Left lung (tissue), 10 donors: ENCODE measurements around the gene GPR152. TPM values are rescaled to one million over a fixed set of nuclear protein-coding genes. Genes with fewer than 3 reads are reported as not detected.
A peak's percentile ranks its signal among the peaks of the same experiment; 100 is the strongest.
"Not testable (repeated sequence)": the region's sequence is repeated elsewhere in the genome, so short reads cannot be mapped to it uniquely, and the experiment has no call there.

Experiments used
- ATAC-seq: fragments of 200-7000 bp; cut with Tn5 transposase; one replicate; pipeline ENCODE4 v1.9.1; 2020; ENCODE audit warnings: moderate library complexity
- DNase-seq, 4 donors: peaks; one replicate each; pipeline ENCODE4 v3.0.0-alpha.2; 2013 to 2020
- H3K27ac ChIP-seq, 2 donors: fragments of 200-600 bp; sonication (generic) in 1 of 2; one replicate each; pipeline versions ENCODE4 v1.5.0 to v1.8.0; 2020 to 2021
- H3K27me3 ChIP-seq, 2 donors: fragments of 200-600 bp; sonication (generic) in 1 of 2; one replicate each; pipeline versions ENCODE4 v1.5.0 to v1.8.0; 2020 to 2021
- H3K36me3 ChIP-seq, 2 donors: fragments of 200-600 bp; sonication (generic) in 1 of 2; one replicate each; pipeline versions ENCODE4 v1.5.0 to v1.8.0; 2020 to 2021
- H3K4me1 ChIP-seq, 2 donors: fragments of 200-600 bp; one replicate each; pipeline ENCODE4 v1.8.0; 2021
- H3K4me3 ChIP-seq, 2 donors: fragments of 200-600 bp; sonication (generic) in 1 of 2; one replicate each; pipeline versions ENCODE4 v1.5.0 to v1.8.0; 2020 to 2021; ENCODE audit warnings: mild to moderate bottlenecking in 1 of 2
- H3K9me3 ChIP-seq, 2 donors: fragments of 200-600 bp; sonication (generic) in 1 of 2; one replicate each; pipeline versions ENCODE4 v1.5.0 to v1.8.0; 2020 to 2021
- CTCF ChIP-seq, 2 donors: fragments of 200-600 bp; sonication (generic) in 1 of 2; IDR thresholded peaks; one replicate each; pipeline versions ENCODE4 v1.5.0 to v1.8.0; 2021; ENCODE audit warnings: antibody characterized with exemption in 2 of 2
- intact Hi-C, 2 donors: fragments of 100-400 bp; cut with DNase I; formaldehyde crosslinking; loops; one replicate each; pipeline versions ENCODE4 v1.11.2 to v1.14.2; 2022
- polyA plus RNA-seq, 6 donors: library from polyadenylated mRNA; unstranded; fragments of 120-200 nt; gene quantifications; one replicate each; pipeline ENCODE4 v1.2.1, GENCODE V29; 2013; ENCODE audit not compliant: insufficient read length in 6 of 6
- total RNA-seq, 2 donors: library from RNA; stranded (reverse); fragmentation: NEBNext Ultra II Directional; extraction: Animal tissue kit (Norgen Biotek cat#: 25700); gene quantifications; one replicate each; pipeline ENCODE4 v1.2.1, GENCODE V29; 2021
- donor health status: DM: no; HTN: yes; CAD: no.
- donor health status: DM: no; HTN: no; CAD: no.

GPR152 gene
- total and polyA plus RNA-seq, 8 donors = not detected

GRCh38 chr11:67428052-67429001 lies 24.2 kb downstream of the GPR152 start, which contains the start of gene RPS6KB2:
RPS6KB2 (plus strand) TSS chr11:67428494; CDS start chr11:67428546, 52 bp downstream.
- intact Hi-C loops = no loop called here
- Histone ChIP-seq H3K9me3 (no peaks in the 10 kb centered on the region), H3K36me3 (peaks cover 0 to 39% of the 10 kb centered on the region in 2 donors), H3K4me3 (peak within 1 kb of the TSS; percentile 71 to 90), H3K4me1 (peaks cover 12 to 19% of the 10 kb centered on the region in 2 donors), H3K27me3 (no peaks in the 10 kb centered on the region), H3K27ac (peak within 1 kb of the TSS; percentile 80 to 82)
- DNase-seq (peak; percentile 98 to 99 (median 98)), ATAC-seq (peak; percentile 96)
- TF ChIP-seq CTCF (IDR thresholded peaks at IDR 0.05) = no peak

GRCh38 chr11:67427364-67427859 lies 25.1 kb downstream of the GPR152 start:
- DNase-seq, H3K9me3 ChIP-seq, H3K27me3 ChIP-seq, intact Hi-C loops: not testable (repeated sequence)
- peak; percentile 3 for ATAC-seq
- Histone ChIP-seq H3K36me3 (peaks cover 0 to 30% of the 10 kb centered on the region in 2 donors), H3K4me3 (peak overlapping the region; percentile 71 to 90), H3K4me1 (peaks cover 12 to 19% of the 10 kb centered on the region in 2 donors), H3K27ac (peak overlapping the region; percentile 80 to 82)

GRCh38 chr11:67423891-67424613 lies 28.5 kb downstream of the GPR152 start:
- ATAC-seq (no peak), DNase-seq (no peak)
- Histone ChIP-seq H3K27ac (no peak overlapping the region), H3K9me3 (no peaks in the 10 kb centered on the region), H3K36me3 (no peaks in the 10 kb centered on the region), H3K4me3 (no peak overlapping the region), H3K4me1 (peaks cover 11 to 32% of the 10 kb centered on the region in 2 donors), H3K27me3 (no peaks in the 10 kb centered on the region)
- no peak for TF ChIP-seq CTCF (IDR thresholded peaks at IDR 0.05)
- intact Hi-C loops = no loop called here

GRCh38 chr11:67423466-67423865 lies 29.1 kb downstream of the GPR152 start:
- H3K27ac ChIP-seq = no peak overlapping the region
- TF ChIP-seq CTCF (IDR thresholded peaks at IDR 0.05) = no peak
- DNase-seq = no peak
- no peaks in the 10 kb centered on the region for H3K36me3 ChIP-seq
- H3K4me1 ChIP-seq = peaks cover 9 to 35% of the 10 kb centered on the region in 2 donors
- intact Hi-C loops = no loop called here
- H3K4me3 ChIP-seq = no peak overlapping the region
- no peak for ATAC-seq
- H3K27me3 ChIP-seq = peaks cover 0 to 5% of the 10 kb centered on the region in 2 donors
- H3K9me3 ChIP-seq = no peaks in the 10 kb centered on the region

- Histone ChIP-seq H3K27ac (no peak overlapping the region), H3K27me3 (peaks cover 0 to 10% of the 10 kb centered on the region in 2 donors), H3K4me1 (peaks cover 9 to 38% of the 10 kb centered on the region in 2 donors), H3K36me3 (no peaks in the 10 kb centered on the region), H3K9me3 (no peaks in the 10 kb centered on the region), H3K4me3 (no peak overlapping the region)
- ATAC-seq (no peak), DNase-seq (no peak)
- intact Hi-C loops = no loop called here
- no peak for TF ChIP-seq CTCF (IDR thresholded peaks at IDR 0.05)
These were observed 29.6 kb downstream of the GPR152 start for GRCh38 chr11:67422891-67423290.
